Astrocyte of the spinal cord (primary cell): Measurements from ENCODE around the gene NPR3.

Experiments
- DNase-seq: peaks from one replicate; pipeline ENCODE4 v3.0.0; 2011; ENCODE audit warnings: low read depth, low spot score
- H3K4me3 ChIP-seq: 2 replicates; pipeline ENCODE4 v1.5.1; 2011; ENCODE audit warnings: low read depth, mild to moderate bottlenecking, low read length, moderate library complexity
- in situ Hi-C: cut with HindIII; loops from 2 replicates; pipeline ENCODE4 v1.10.0; 2017; ENCODE audit warnings: low sequenced_read_pairs
- TF ChIP-seq, protein P1 (sequence below): IDR thresholded peaks from 2 replicates; pipeline ENCODE4 v1.5.1; 2012; ENCODE audit warnings: low read depth, mild to moderate bottlenecking, low read length, inconsistent platforms

Gene NPR3

DNA sequence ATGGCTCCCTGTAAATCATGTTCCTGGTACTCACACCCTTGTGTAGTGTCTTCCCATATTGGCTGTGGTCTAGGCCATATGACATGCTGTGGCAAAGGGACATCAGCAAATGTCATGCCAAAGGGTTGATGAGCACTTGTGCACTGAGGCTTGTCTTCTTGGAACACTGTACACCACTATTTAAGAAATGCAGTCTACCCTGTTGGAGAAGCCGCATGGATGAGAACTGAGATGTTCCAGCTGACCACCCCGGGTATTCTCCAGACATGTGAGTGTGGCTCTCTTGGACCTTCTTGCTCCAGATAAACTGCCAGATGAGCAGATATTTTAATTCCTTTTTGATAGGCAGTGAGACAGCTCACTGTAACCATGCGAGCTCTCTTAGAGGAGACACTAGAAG is 20.5 kb upstream of the NPR3 start:
- no peak for DNase-seq
- in situ Hi-C loops = no loop called here
- TF ChIP-seq, protein P1, sequence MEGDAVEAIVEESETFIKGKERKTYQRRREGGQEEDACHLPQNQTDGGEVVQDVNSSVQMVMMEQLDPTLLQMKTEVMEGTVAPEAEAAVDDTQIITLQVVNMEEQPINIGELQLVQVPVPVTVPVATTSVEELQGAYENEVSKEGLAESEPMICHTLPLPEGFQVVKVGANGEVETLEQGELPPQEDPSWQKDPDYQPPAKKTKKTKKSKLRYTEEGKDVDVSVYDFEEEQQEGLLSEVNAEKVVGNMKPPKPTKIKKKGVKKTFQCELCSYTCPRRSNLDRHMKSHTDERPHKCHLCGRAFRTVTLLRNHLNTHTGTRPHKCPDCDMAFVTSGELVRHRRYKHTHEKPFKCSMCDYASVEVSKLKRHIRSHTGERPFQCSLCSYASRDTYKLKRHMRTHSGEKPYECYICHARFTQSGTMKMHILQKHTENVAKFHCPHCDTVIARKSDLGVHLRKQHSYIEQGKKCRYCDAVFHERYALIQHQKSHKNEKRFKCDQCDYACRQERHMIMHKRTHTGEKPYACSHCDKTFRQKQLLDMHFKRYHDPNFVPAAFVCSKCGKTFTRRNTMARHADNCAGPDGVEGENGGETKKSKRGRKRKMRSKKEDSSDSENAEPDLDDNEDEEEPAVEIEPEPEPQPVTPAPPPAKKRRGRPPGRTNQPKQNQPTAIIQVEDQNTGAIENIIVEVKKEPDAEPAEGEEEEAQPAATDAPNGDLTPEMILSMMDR = no peak
- no peak overlapping the region for H3K4me3 ChIP-seq

DNA sequence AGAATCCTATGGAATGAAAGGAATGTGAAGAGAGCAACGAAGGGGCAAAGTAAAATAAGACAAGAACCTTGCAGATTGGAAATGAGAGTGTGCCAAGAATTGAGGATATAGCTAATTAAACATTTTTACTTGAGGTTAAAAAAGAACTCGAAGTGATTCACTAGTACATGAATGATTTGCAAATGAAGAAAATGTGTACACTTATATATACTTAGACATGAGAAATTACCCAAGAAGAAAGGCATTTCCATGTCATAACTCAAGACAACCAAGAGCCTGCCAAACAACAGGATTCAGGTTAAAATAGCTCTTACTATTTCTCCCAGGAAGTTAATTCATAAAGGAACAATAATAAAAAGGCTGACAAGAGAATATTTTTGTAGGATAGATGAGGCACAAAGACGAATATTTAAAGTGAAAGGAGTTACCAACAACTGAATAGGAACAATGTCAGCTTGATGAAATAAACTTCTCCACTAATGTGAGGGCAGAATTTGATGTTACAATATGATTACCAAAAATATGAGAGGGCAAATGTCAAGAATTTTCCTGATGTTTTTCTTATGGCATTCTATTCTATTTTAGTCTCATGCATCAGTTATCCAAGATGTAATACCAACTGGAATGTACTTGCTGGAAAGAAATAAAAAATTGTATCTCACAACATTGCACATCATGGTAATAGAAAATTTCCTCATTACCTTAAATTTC is 18.9 kb upstream of the NPR3 start:
- in situ Hi-C loops = no loop called here
- H3K4me3 ChIP-seq = no peak overlapping the region
- peak; percentile 60 for DNase-seq
- TF ChIP-seq, protein P1 = no peak

DNA sequence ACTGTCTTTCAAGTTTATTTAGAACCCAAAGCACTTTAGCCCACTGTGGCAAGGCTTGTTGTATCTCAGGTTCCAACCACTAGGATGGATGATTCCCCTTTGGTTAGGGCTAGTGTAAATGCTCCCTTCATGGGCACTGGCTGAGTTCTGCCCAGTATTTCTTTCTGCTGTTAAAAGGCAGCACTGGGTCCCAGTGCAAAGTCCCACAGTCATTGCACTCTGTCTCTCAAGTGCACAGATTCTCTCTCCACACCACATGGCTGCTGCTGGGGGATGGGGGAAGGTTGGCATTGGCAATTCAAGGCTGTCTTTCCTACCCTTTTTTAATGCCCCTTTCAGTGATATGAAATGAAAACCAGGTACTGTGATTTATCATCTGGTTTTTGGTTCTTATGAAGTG is 7.2 kb upstream of the NPR3 start:
- TF ChIP-seq, protein P1 = no peak
- H3K4me3 ChIP-seq = no peak overlapping the region
- no peak for DNase-seq
- in situ Hi-C loops = no loop called here

DNA sequence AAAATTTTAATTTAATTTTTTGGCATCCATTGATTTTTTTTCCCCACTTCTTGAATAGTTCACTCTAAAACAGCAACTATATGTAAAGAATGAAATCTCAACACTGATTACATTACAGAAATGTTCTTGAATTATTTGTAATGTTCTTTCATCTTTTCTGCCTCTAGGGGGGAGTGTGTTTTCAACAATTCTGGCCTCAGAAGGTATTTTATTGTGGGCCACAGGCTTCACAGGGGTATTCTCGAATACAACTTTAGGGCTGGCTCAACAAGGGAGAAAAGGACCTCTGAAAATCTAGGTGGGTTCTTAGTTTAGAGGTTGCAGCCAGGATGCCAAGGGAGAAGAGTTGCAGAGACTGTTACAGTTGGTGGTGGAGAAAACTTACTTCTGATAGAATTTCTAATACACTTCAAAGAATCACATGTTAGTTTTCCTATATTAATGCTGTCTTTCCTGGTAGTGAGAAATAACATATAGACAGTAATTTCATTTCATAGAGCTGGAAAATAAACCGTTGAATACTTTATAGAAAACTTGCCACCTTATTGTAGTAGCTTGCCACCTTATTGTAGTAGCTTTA is 3.6 kb upstream of the NPR3 start:
- peak; percentile 60 for DNase-seq
- TF ChIP-seq, protein P1 = peak; percentile 53
- no peak overlapping the region for H3K4me3 ChIP-seq
- in situ Hi-C loops = no loop called here

DNA sequence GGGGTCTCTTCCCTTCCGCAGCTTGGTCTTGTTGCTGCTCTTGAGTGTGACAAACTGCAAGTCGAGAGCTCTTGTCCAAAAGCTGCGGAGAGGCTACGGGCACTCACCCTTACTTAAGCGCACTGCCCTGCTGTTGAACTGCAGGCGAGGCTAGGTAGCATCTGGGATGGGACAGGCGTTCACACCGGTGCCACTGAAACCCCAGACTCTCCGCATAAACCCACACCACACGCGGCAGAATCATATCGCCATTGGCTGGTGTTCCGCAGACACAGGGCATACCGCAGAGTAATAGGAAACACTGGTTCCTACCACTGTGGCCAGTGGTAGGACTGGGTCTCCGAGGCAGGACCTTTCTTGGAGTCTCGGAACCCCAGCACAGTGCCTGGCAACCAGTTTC is 2.2 kb upstream of the NPR3 start:
- TF ChIP-seq, protein P1 = no peak
- in situ Hi-C loops = no loop called here
- no peak overlapping the region for H3K4me3 ChIP-seq
- DNase-seq = no peak

DNA sequence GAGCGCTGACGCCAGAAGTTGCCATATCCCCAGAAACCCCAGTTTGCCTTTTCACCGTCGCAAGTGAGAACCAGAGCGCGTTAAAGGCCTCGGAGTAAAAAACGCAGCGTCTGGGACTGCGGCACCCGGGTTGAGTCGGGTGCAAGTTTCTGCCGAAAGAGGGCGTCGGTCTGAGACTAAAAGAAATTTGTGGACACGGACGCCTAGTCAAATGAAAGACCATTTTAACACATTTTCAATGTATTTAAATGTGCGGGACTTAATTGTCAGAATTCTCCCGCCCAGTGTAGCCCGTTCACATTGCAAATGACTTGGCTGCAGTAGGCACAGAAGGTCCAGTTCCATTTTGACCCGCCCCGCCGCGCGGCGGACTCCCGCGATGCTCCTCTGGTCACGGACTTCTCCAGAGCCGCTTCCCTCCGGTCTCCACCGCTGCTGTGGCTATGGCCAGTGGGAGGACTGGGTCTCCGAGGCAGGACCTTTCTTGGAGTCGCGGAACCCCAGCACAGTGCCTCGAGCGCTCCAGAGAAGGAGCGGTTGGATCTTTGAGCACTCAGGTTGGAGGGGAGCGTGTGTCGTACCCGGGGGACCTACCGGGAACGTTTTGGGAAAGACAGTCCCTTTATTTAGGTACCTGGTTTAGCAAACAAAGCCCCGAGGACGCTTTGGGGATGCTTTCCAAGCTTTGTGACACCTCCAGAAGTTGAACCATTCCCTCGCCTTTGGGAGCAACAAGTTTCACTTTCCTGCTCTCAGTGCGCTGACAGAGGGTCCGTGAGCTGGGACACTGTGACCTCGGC is 1.2 kb upstream of the NPR3 start:
- TF ChIP-seq, protein P1 = peak; percentile 82
- H3K4me3 ChIP-seq = peak overlapping the region; percentile 70
- DNase-seq = peak; percentile 83
- in situ Hi-C loops = no loop called here
